Limb (tissue), 2 donors: ENCODE data around the gene KCNN2.
A peak's percentile ranks its signal among the peaks of the same experiment; 100 is the strongest.

ENCODE experiments used
- DNase-seq, 2 donors: peaks; one replicate each; pipeline ENCODE4 v3.0.0-alpha.2; 2016; ENCODE audit errors: extremely low spot score in 2 of 2

KCNN2 gene

GRCh38 chr5:114362197-114362976 lies 517 bp downstream of the KCNN2 start:
- DNase-seq: no peak

- peak in 1 of 2 donors; percentile 47 for DNase-seq
These were observed 1.3 kb downstream of the KCNN2 start for GRCh38 chr5:114362977-114363761.

- no peak for DNase-seq
These were observed 2.0 kb downstream of the KCNN2 start for GRCh38 chr5:114363837-114364236.

- no peak for DNase-seq
These were observed 5.2 kb downstream of the KCNN2 start for GRCh38 chr5:114367029-114367428.

- no peak for DNase-seq
These were observed 8.0 kb downstream of the KCNN2 start for GRCh38 chr5:114369680-114370417.

- no peak for DNase-seq
These were observed 15.4 kb downstream of the KCNN2 start for GRCh38 chr5:114377050-114377844.

- DNase-seq: no peak
These were observed 16.1 kb downstream of the KCNN2 start for GRCh38 chr5:114377946-114378345.

- DNase-seq: no peak
These were observed 18.9 kb downstream of the KCNN2 start for GRCh38 chr5:114380721-114381120.

- peak in 1 of 2 donors; percentile 2 for DNase-seq
These were observed 25.6 kb downstream of the KCNN2 start for GRCh38 chr5:114387433-114387832.

- no peak for DNase-seq
These were observed 28.6 kb downstream of the KCNN2 start for GRCh38 chr5:114390431-114390830.

- no peak for DNase-seq
These were observed 29.5 kb downstream of the KCNN2 start for GRCh38 chr5:114391321-114391720.

GRCh38 chr5:114393159-114393558 lies 31.3 kb downstream of the KCNN2 start:
- DNase-seq: no peak

GRCh38 chr5:114402206-114402605 lies 40.3 kb downstream of the KCNN2 start:
- DNase-seq: no peak

- DNase-seq: no peak
These were observed 45.9 kb downstream of the KCNN2 start for GRCh38 chr5:114407783-114408182.

- DNase-seq: no peak
These were observed 47.0 kb downstream of the KCNN2 start for GRCh38 chr5:114408847-114409246.

GRCh38 chr5:114411380-114411931 lies 49.6 kb downstream of the KCNN2 start:
- no peak for DNase-seq

GRCh38 chr5:114412510-114413171 lies 50.8 kb downstream of the KCNN2 start:
- DNase-seq: no peak

- no peak for DNase-seq
These were observed 53.9 kb downstream of the KCNN2 start for GRCh38 chr5:114415760-114416159.

GRCh38 chr5:114416254-114416653 lies 54.4 kb downstream of the KCNN2 start:
- no peak for DNase-seq

- no peak for DNase-seq
These were observed 55.6 kb downstream of the KCNN2 start for GRCh38 chr5:114417519-114417918.
